Stimulated activated CD4-positive, alpha-beta T cell treated with anti-CD3 and anti-CD28 coated beads, TNF-alpha, amount 100 ng/mL, for 24 hours (primary cell): ENCODE results near the gene CNTN1.

ENCODE experiments used
- DNase-seq, 3 experiments: peaks; one replicate each; pipeline ENCODE4 v3.0.0-alpha.2; 2020; ENCODE audit warnings: low read depth in 3 of 3

The CNTN1 gene

GRCh38 chr12:40959041-40959440 is 266.8 kb downstream of the CNTN1 start:
- DNase-seq: no peak

- no peak for DNase-seq
Measured at GRCh38 chr12:40963751-40964150, 271.5 kb downstream of the CNTN1 start.

GRCh38 chr12:40969796-40970195 is 277.6 kb downstream of the CNTN1 start:
- no peak for DNase-seq

GRCh38 chr12:40970320-40970907 is 278.2 kb downstream of the CNTN1 start:
- DNase-seq: no peak

- DNase-seq: no peak
Measured at GRCh38 chr12:40971911-40972310, 279.7 kb downstream of the CNTN1 start.

GRCh38 chr12:40976546-40976945 is 284.3 kb downstream of the CNTN1 start:
- no peak for DNase-seq

GRCh38 chr12:40980427-40980961 is 288.3 kb downstream of the CNTN1 start:
- DNase-seq: no peak

- no peak for DNase-seq
Measured at GRCh38 chr12:40986001-40986400, 293.8 kb downstream of the CNTN1 start.

- no peak for DNase-seq
Measured at GRCh38 chr12:40988355-40988754, 296.1 kb downstream of the CNTN1 start.

GRCh38 chr12:40988824-40989223 is 296.6 kb downstream of the CNTN1 start:
- DNase-seq: no peak

GRCh38 chr12:40989785-40990184 is 297.5 kb downstream of the CNTN1 start:
- no peak for DNase-seq

GRCh38 chr12:40992158-40992557 is 299.9 kb downstream of the CNTN1 start:
- DNase-seq: no peak

GRCh38 chr12:40992674-40993073 is 300.4 kb downstream of the CNTN1 start:
- no peak for DNase-seq

- no peak for DNase-seq
Measured at GRCh38 chr12:40993158-40993557, 300.9 kb downstream of the CNTN1 start.

GRCh38 chr12:40996091-40996490 is 303.9 kb downstream of the CNTN1 start:
- DNase-seq: no peak

GRCh38 chr12:40999210-40999609 is 307.0 kb downstream of the CNTN1 start:
- DNase-seq: no peak

GRCh38 chr12:41008472-41008871 is 316.2 kb downstream of the CNTN1 start:
- DNase-seq: no peak

- no peak for DNase-seq
Measured at GRCh38 chr12:41011939-41012338, 319.7 kb downstream of the CNTN1 start.

GRCh38 chr12:41013881-41014642 is 321.8 kb downstream of the CNTN1 start:
- DNase-seq: no peak

GRCh38 chr12:41014643-41015020 is 322.4 kb downstream of the CNTN1 start:
- DNase-seq: no peak

GRCh38 chr12:41018010-41018409 is 325.8 kb downstream of the CNTN1 start:
- no peak for DNase-seq

GRCh38 chr12:41019461-41019860 is 327.2 kb downstream of the CNTN1 start:
- DNase-seq: no peak

GRCh38 chr12:41023836-41024235 is 331.6 kb downstream of the CNTN1 start:
- no peak for DNase-seq
